Hippocampal formation (tissue), 2 donors: ENCODE data around the gene CEACAM4.

Experiments used
- DNase-seq, 2 donors: peaks; one replicate each; lab custom pipeline; 2025; lab: John Stamatoyannopoulos, UW

The CEACAM4 gene

DNA sequence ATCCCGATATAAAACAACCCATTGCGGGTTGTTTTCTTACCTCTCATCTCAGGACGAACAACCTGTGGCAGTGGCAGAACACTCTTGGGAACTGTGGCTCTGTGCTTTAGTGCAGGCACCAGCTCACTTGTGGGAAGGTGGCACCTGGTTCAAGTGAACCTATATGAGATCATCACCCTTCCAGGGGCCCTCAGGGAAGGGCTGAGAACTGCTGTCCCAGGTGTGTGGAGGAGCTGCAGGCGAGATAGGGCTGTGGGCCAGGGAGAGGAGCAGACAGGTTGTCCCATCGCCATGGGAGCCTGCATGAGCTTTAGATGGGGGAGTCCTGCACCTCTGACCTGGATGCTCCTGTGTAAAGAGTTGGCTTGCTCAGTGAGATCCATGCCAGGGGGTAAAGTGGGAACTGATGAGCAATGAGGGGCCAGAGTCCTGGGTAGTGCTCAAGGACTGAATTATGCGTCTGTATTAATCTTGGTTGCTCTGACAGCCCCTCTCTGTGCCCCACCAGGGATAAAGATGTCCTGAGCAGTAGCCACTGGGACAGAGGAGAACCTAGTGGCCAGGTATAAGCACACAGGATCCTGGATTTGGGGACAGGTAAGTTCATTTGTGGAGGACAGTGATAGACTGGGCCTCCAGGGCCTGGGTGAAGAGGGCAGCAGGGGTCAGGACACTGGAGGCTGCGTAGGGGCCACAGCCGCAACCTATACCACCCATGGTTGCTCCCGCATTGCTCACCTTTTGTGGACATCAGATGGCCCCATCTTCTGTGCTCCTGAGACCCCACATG, 8.7 kb downstream of the CEACAM4 start:
- no peak for DNase-seq

DNA sequence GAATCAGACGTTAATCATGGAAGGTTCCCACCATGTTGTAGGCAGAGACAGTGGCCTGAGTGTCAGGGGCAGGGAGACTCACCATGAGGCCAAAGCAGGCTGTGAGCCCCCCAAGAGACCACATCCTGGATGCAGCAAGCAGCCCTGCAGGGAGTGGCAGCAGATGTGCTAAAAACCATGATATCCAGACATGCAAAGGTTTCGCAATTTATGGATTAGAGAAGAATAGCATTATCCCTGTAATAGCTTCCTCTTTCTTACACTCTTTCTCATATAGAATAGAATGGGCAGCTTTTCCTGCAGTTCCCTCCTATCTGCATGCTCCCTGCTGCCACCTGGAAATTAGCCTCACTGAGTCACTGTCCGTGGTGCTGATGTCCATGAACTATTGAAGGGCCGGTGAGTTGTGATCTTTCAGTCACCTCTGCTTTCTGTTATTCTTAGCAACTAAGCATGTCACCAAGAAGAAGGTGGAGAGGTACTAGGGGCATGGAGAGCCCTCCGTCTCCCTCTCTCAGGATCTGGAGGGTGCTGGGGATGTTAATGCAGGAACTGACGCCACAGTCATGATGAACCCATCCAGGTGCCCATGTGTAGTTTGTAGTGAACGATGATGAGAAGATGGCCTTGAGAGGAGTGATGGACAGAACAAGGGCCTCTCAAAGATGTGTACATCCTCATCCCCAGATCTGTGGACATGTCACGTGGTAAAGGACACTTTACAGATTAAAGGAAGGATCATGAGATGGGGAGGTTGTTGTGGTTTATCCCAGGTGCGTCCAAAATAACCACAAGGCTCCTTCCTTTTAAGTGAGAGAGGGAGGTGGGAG, 9.9 kb downstream of the CEACAM4 start:
- no peak for DNase-seq

DNA sequence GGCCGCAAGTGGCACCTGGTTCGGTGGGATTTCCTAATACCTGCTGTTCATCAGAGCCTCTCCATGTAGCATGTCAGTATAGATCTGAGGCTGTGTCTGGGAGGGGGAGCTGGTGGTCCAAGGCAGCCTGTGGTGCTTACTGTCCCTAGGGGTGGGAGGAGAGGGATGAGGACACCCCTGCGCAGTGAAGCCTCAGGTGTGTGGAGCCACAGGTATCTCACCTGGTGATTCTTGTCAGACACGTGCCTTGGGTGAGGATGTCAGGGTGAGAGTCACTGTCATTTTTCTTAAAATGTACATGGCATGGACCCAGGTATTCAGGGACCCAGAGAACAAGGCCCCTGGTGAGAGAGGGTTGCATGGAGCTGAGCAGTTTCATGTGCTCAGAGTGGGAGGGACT, 11.7 kb downstream of the CEACAM4 start:
- DNase-seq, result no peak

DNA sequence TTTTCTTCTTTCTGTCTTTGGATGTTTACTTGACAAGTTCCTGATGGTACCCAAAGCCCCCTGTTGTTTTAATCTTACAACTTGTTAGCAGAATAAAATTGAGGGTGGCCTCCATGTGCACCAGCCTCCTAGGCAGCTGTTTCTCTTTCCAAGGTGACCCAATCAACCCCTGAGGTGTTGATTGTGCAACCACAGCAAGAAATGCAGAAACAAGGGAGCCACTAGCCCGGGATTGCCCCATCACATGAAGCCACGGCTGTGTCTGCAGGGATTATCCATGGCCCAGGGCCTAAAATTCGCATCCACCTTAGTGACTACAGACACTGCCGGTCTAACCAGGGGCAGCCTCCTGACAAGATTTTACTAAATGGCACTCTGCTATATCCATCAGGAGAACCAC, 14.4 kb downstream of the CEACAM4 start:
- DNase-seq, result no peak

DNA sequence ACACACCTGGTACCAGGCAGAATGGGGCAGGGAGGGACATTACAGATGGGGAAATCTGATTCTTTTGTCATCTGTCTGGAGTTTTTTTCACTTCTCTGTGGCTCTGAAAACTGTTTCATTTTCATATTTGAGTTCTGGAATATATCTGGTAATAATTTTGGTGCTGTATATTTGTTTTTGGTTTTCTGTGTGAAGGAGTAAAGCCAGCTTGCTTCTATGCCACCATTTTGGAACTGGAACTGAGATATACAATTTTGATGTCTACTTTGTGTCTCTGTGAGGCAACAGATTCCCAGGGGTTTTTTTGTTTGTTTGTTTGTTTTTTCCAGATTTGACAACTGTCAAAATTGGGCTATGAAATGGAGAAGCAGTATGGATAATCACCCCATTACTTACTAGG, 16.1 kb downstream of the CEACAM4 start:
- no peak for DNase-seq

DNA sequence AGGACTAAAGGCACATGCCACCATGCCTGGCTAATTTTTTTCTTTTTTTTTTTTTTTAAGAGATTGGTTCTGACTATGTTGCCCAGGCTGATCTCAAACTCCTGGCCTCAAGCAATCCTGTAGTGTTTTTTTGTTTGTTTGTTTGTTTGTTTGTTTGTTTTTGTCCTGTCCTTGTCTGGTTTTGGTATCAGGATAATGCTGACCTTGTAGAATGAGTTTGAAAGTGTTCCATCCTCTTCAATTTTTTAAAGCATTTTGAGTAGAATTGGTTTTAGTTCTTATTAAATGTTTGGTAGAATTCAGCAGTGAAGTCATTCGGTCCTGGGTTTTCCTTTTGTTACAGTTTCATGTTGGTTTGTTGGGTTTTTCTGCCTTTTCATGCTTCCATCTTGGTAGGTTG, 19.2 kb downstream of the CEACAM4 start:
- DNase-seq, result no peak

DNA sequence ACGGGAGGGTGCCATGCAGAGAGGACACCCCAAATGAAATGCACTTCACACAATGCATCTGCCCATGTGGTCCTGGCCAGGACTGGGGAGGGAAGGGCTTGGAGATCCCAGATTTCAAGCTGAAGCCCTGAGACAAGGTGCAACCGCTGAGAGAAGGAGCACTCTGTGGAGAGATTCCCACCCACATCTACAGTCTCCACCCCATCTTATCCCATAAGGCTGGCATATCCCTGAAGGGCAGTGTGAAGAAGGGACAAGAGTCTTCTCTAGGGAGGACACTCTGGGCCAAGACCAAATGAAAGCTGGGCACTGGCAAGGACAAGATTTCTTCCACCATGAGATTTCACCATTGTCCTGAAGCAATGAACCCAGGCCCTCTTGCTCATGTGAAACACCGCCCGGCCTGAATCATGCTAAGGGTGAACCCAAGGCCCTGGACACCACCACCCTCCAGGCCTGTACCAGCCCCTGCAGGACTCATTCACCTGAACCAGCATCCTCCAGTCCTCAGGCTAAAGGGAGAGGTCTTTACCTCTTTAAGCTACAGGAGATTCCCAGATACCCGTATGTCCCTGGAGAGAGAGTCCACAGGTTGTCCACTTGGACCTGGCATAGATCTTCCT, 20.5 kb downstream of the CEACAM4 start:
- no peak for DNase-seq

DNA sequence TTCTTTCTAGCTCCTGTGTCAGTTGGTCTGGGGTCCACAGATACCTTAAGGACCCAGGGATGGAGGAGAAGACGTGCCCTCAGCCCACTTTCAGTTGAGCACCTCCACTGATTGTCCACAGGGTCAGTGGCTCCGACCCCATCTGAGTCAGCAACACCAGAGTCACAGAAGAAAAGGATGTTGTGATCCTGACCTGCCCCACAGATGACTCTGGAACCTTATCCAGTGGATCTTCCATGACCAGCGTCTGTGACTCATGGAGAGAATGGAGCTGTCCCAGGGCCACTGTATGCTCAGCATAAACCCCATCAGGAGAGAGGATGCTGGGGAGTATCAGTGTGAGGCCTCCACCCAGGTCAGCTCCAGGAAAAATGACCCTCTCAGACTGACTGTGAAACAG, 22.0 kb downstream of the CEACAM4 start:
- DNase-seq, result no peak

DNA sequence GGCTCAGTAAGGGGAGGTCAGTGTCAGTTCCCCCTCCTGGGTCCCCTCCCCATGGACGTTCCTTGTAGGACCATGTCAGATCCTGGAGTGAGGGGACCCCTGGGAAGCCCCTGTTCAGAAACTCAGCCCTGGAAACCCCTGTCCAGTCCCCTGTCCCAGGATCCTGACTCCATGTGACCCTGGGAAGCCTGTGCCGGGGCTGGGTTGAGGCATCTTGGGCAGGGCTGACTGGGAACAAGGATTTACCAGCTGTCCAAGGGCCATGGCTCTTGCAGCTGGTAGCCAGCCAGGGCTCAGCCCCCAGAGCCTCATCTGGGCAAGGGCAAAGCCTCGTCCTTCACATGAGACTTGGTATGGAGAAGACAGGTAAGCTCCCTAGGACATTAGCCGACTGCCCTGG, 25.1 kb downstream of the CEACAM4 start:
- no peak for DNase-seq

DNA sequence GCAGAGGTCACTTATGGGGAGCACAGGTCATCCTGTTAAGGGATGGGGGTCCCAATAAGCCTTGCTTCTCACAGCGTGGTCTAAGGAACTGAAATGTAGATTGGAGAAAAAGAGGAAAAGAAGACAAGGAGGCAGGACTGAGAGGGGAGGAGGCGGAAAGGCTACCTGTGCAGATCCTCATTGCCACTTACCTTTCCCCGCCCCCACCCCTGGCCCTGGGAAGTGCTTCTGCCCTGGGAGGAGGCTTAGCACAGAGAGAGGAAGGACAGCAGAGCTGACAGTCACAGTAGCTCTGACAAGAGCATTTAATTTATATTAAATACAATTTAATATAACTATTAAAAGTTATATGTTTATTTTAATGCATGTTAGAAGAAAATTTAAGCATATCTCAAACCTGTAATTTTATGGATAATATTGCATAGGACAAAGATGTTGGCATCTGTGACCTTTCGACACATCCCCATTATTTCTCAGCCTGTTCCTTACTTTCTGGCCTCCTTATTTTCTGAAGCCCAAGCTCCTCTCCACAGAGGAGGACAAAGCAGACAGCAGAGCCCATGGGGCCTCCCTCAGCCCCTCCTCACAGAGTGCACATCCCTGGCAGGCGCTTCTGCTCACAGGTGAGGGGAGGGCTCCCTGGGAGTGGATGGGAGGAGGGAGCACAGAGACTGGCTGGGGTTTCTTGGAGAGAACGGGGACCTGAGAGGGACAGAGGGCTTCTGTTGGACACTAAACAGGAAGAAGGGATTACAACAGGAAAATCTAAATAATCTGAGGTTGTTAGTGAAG, 27.5 kb downstream of the CEACAM4 start:
- DNase-seq, result no peak

DNA sequence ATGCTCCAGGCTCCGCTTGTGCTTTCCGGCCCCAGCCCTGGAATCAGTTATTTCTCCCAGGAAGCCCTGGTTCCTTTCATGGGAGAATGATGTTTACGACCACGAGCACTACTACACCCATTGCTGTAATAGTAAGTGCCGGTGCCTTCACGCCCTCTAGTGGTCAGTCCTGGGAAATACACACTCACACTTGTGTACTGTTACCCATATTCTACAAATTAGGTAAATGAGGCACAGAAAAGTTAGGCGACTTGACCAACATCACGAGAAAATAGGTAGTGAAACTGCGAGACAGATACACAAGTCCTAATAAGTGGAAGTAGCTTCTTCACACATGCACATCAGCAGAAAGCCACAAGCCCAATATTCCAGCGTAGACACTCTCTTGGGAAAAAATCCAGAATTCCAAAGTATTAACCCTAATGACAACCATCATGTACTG, 29.3 kb downstream of the CEACAM4 start:
- peak; percentile 1 to 34 for DNase-seq

DNA sequence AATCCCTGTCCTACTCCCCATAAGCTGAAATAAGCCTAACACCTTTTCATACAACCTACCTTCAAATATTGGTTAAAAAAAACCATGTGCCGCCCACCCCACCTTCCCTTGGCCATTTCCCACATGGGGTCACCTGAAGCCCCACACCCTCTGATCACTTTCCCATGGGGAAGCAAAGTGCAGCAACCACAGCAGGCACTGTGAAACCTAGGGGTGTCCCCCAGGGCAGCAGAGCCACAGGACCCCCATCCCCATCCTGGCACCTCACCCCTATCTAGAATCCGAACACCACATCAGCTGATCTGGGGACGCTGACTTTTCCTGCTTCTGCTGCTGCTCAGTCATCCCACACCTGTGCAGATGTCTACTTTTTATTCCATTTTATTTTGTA, 31.0 kb downstream of the CEACAM4 start:
- no peak for DNase-seq

DNA sequence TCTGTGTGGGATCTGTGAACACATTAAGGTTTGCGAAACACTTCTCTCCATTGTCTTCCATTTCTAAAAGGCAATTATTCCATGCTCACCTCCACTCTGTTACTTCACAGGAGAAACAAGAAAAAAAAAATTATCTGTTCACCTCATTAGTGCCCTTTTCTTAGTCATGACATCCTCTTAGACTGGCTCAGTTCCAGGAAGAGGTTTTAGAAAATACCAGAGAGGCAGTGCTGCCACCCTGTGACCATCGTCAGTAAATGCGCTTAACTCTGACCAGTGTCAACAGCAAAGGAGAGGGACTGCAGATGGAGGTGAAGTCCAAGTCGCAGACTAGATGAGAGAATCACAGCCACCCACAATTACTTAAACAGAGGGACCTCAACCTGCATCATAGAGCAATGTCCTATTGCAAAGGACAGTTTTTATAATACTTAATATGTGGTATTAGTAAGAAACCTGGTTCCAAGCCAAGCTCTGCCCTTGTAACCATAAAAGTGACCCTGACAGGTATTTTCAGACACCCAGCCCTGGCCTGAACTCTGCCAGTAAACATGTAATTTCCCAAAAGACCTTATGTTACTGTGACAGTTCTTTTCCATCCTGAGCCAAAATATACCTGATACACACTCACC, 31.5 kb downstream of the CEACAM4 start:
- peak; percentile 3 to 15 for DNase-seq

DNA sequence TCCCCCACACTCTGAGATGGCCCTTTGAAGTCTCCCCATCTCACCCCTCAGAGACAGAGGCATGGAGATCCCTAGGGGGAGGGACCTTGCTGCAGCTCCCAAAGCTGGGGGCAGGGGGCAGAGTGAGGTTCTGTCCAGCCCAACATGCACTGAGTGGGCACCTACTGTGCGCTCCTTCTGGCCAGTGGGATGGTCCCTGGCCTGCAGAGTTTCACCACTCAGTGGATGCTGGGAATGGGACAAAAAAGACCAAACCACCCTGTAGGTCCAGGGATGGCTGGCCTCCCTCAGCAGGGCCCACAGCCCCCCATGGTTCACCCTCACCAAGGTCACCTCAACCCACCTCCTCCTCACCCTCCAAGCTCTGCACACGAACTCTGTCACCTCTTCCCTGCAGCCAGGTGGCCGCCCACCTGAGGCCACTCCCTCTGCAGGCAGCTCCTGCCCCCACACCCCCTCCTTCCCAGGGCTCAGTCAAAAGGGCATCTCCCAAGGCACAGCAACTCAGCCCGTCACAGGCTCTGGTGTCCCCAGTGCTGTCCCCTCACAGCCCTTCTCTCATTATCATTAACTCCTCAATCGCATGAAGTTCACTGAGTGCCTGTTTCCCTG, 34.8 kb downstream of the CEACAM4 start:
- no peak for DNase-seq

DNA sequence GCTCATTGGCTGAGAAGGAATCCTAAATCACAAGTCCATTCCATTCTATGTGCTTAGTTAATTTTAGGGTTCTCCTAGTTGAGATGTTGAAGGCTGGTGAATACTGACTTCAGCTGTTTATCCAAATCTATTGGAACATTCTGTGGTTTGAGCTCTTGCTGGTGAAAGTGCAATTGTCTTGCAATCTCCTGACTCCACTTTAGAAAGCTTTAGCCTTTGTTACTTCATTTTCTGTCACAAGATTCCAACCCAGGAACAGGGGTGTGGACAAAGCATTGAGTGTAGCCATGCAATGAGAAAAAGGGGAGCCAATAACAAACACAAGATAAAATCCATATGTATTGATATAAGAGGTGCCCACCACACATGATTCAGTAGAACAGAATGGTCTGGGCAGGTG, 35.9 kb downstream of the CEACAM4 start:
- no peak for DNase-seq

DNA sequence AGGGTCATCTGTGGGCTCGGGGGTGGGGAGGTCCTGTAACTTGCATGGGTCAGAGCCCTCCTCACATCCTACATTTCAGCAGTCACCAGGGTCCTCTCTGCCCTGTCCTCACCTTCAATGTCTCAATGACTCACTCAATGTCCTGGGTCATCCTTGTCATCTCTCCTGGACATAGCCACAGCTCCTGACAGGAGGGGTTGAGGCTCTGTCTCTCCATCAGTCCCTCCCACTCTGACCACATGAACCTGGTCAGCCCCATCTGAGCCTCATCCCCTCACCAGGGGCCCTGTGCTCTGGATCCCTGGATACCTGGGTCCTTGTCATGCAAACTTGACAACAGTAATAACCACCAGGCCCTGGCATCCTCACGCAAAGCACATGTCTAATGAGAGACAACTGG, 37.5 kb downstream of the CEACAM4 start:
- no peak for DNase-seq

DNA sequence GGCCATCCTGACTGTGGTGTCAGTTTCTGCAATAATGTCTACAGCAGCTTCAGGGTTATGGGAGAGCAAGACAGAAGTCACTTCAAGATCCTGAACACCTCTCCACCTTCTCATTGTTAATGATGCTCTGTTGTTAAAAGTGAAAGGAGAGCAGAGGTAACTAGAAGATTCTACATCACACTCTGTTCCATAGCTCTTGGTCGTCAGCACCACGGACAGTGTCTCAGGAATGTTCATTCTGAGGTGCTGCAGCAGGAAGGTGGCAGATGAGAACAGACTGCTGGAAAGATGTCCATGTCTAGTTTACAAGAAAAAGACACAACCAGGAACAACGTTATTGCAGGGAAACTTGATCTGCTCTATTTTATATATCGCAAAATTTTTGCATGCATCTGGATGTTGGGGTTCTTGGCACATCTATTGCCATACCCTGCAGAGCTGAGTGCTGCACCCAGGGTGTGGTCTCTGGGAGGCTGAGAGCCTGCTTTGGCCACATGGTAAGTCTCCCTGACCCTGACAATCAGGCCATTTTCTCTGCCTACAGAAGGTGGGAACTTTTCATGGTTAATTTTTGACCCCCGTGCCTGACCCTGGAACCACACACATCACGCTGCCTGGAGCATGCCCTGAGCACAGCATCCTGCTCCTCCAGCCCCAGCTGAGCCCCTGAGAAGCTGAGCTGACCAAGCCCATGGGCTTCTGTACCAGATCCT, 38.2 kb downstream of the CEACAM4 start:
- DNase-seq, result no peak

DNA sequence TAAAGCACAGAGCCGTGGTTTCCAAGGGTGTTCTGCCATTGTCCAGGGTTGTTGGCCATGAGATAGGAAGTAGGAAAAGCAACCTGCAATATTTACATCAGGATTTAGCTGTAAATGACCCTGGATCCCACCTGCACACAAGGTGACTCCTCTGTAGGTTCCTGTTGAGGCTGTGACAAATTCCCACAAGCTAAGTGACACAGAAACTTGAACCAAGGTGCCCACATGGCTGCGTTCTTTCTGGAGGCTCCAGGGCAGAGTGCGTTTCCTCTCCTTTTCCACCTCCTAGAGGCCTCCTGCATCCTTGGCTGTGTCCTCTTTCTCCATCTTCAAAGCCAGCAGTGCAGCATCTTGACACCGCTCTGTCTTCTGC, 39.0 kb downstream of the CEACAM4 start:
- DNase-seq, result no peak

DNA sequence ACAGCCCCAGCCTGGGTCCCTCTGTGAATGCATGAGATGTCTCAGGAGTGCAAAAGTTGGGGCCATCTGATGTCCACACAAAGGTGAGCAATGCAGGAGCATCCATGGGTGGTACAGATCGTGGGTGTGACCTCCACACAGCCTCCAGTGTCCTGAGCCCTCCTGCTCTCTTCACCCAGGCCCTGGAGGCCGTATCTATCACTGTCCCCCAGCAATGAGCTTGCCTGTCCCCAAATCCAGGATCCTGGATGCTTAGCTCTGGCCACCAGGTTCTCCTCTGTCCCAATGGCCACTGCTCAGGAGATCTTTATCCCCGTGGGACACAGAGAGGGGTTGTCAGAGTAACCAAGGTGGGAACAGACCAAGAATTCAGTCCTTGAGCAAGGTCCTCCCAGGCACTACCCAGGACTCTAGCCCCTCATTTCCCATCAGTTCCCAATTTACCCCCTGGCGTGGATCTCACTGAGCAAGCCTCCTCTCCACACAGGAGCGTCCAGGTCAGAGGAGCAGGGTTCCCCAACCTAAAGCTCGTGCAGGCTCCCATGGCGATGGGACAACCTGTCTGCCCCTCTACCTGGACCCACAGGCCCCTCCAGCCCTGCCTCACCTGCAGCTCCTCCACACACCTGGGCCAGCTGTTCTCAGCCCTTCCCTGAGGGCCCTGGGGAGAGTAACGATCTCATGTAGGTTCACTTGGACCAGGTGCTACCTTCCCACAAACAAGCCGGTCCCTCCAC, 39.6 kb downstream of the CEACAM4 start:
- DNase-seq, result no peak

DNA sequence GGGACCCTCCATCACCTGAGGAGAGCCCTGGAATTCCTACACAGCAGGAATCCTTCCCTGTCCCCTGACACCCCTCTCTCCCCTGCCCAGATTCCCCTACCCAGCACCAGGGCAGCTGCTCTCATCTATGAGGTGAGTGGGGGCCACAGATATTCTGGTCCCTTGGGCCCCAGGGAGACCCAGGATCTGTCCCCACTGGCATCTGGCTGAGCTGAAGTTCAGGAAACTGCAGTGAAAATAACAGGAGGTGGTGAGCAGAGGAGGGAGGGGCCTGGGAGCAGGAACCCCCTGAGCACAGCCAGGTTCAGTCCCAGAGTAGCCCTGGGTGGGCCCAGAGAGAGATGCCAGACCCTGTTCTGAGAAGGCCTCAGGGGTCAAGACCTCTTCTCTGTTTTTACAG, 40.8 kb downstream of the CEACAM4 start:
- DNase-seq, result no peak
